Neural cell (in vitro differentiated cells): ENCODE results near the gene MTRF1L. TPM values are rescaled to one million over a fixed set of nuclear protein-coding genes. Genes with fewer than 3 reads are reported as not detected.

Experiments used
- H2AFZ ChIP-seq: fragments of 200-600, 300-800 bp; sonication (generic), shearing (Covaris generic); 2 replicates; pipeline ENCODE4 v1.6.0; 2014; ENCODE audit warnings: low read depth, mild to moderate bottlenecking, antibody characterized with exemption, low read length, moderate library complexity
- H3F3A ChIP-seq: fragments of 200-600 bp; shearing (Covaris generic); 2 replicates; pipeline ENCODE4 v1.6.1; 2016; ENCODE audit warnings: mild to moderate bottlenecking, moderate library complexity, mixed read lengths, antibody characterized with exemption, low read length; ENCODE audit not compliant: insufficient read depth, poor library complexity, severe bottlenecking
- H3K27ac ChIP-seq: fragments of 200-600, 300-800 bp; sonication (generic), shearing (Covaris generic); 2 replicates; pipeline ENCODE4 v1.5.1; 2014; ENCODE audit warnings: mild to moderate bottlenecking, low read length, moderate library complexity
- H3K27me3 ChIP-seq: fragments of 300-800, 200-600 bp; sonication (generic), shearing (Covaris generic); 2 replicates; pipeline ENCODE4 v1.6.0; 2014; ENCODE audit warnings: mild to moderate bottlenecking, low read depth, low read length, moderate library complexity; ENCODE audit not compliant: insufficient read depth
- H3K36me3 ChIP-seq: fragments of 300-800, 200-600 bp; sonication (generic), shearing (Covaris generic); 2 replicates; pipeline ENCODE4 v1.5.1; 2014; ENCODE audit warnings: mild to moderate bottlenecking, antibody characterized with exemption, low read length, moderate library complexity; ENCODE audit not compliant: insufficient read depth
- H3K4me2 ChIP-seq: fragments of 300-800, 200-600 bp; sonication (generic), shearing (Covaris generic); 2 replicates; pipeline ENCODE4 v1.6.0; 2014; ENCODE audit warnings: mild to moderate bottlenecking, low read length
- H3K4me3 ChIP-seq: fragments of 300-800, 200-600 bp; sonication (generic), shearing (Covaris generic); 2 replicates; pipeline ENCODE4 v1.5.1; 2014; ENCODE audit warnings: mild to moderate bottlenecking, low read length, moderate library complexity
- H3K79me2 ChIP-seq: fragments of 200-600 bp; shearing (Covaris generic); replicated peaks from 2 replicates; pipeline ENCODE4 v1.6.0; 2014; ENCODE audit warnings: mild to moderate bottlenecking, low read length, moderate library complexity; ENCODE audit not compliant: insufficient read depth
- H3K9ac ChIP-seq: fragments of 300-800, 200-600 bp; sonication (generic), shearing (Covaris generic); 2 replicates; pipeline ENCODE4 v1.6.1; 2016; ENCODE audit warnings: mild to moderate bottlenecking, low read length, mixed read lengths
- H3K9me2 ChIP-seq: fragments of 200-600 bp; shearing (Covaris generic); 2 replicates; pipeline ENCODE4 v1.6.1; 2016; ENCODE audit warnings: mild to moderate bottlenecking, low read length, mixed read lengths; ENCODE audit not compliant: insufficient read depth
- H3K9me3 ChIP-seq: fragments of 200-600, 300-800 bp; sonication (generic), shearing (Covaris generic); 2 replicates; pipeline ENCODE4 v1.6.1; 2016; ENCODE audit warnings: mild to moderate bottlenecking, mixed run types, low read length, moderate library complexity, mixed read lengths
- H4K20me1 ChIP-seq: fragments of 200-600 bp; shearing (Covaris generic); 2 replicates; pipeline ENCODE4 v1.6.1; 2016; ENCODE audit warnings: mild to moderate bottlenecking, mixed run types; ENCODE audit not compliant: insufficient read depth
- EP300 ChIP-seq: fragments of 450-650 bp; conservative IDR thresholded peaks from 2 replicates; pipeline ENCODE4 v1.6.1; 2014; ENCODE audit warnings: antibody characterized with exemption, mild to moderate bottlenecking, moderate library complexity; ENCODE audit not compliant: poor library complexity, severe bottlenecking
- EZH2 ChIP-seq: fragments of 200-600, 300-800 bp; shearing (Covaris generic), sonication (generic); IDR thresholded peaks from 2 replicates; pipeline ENCODE4 v1.6.1; 2014; ENCODE audit warnings: antibody characterized with exemption, low read length, borderline replicate concordance, mild to moderate bottlenecking; ENCODE audit not compliant: insufficient read depth, poor library complexity, severe bottlenecking
- POLR2AphosphoS5 ChIP-seq: IDR thresholded peaks from 2 replicates; pipeline ENCODE4 v1.6.1; 2012
- RAD21 ChIP-seq: fragments of 450-650 bp; conservative IDR thresholded peaks from 2 replicates; pipeline ENCODE4 v1.6.1; 2014; ENCODE audit warnings: antibody characterized with exemption, mild to moderate bottlenecking, moderate library complexity
- REST ChIP-seq: IDR thresholded peaks from 2 replicates; pipeline ENCODE4 v1.6.1; 2012; ENCODE audit warnings: borderline replicate concordance
- SMC3 ChIP-seq: fragments of 450-650 bp; conservative IDR thresholded peaks from 2 replicates; pipeline ENCODE4 v1.6.1; 2014; ENCODE audit warnings: antibody characterized with exemption, mild to moderate bottlenecking, moderate library complexity; ENCODE audit not compliant: poor library complexity
- polyA plus RNA-seq: library from polyadenylated mRNA; depleted of rRNA; stranded (reverse); fragments of >200 nt; gene quantifications from 2 replicates; pipeline ENCODE4 v1.2.3, GENCODE V29; 2014
- TF ChIP-seq, protein P1 (sequence below): fragments of 450-650 bp; IDR thresholded peaks from 2 replicates; pipeline ENCODE4 v1.5.1; 2014; ENCODE audit warnings: antibody characterized with exemption, mild to moderate bottlenecking, moderate library complexity; ENCODE audit not compliant: poor library complexity, severe bottlenecking

The MTRF1L gene
- polyA plus RNA-seq, 1 donor from 2014 or later, result 14.0 TPM

DNA sequence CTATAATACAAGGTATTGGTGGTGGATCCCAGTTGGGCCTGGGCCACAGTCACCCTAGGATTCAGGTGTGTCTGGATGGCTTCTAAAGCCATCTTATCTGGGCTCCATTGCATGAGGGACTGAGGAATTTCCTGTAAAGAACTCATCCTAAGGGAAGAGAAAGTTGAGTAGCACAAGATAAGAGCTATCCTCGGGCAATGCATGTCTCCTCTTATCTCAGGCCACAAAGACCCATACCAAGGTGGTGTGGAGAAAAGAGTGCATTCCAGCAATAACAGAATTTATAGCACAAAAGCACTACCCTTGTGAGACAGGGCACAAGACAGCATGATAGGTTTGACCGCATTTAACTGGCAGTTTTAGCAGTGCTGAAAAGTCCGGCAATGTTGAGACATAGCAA lies 14.3 kb upstream of the MTRF1L start:
- H3K9me3 ChIP-seq, result no peaks in the 10 kb centered on the region
- no peaks in the 10 kb centered on the region for H3K9me2 ChIP-seq
- no peak overlapping the region for H3K9ac ChIP-seq
- H3K27ac ChIP-seq, result no peak overlapping the region
- H4K20me1 ChIP-seq, result no peaks in the 10 kb centered on the region
- no peak overlapping the region for H3K4me2 ChIP-seq
- H3K36me3 ChIP-seq, result peaks cover 8% of the 10 kb centered on the region
- TF ChIP-seq SMC3, result no peak
- TF ChIP-seq RAD21, result no peak
- TF ChIP-seq EP300, result no peak
- TF ChIP-seq EZH2, result no peak
- TF ChIP-seq, protein P1, sequence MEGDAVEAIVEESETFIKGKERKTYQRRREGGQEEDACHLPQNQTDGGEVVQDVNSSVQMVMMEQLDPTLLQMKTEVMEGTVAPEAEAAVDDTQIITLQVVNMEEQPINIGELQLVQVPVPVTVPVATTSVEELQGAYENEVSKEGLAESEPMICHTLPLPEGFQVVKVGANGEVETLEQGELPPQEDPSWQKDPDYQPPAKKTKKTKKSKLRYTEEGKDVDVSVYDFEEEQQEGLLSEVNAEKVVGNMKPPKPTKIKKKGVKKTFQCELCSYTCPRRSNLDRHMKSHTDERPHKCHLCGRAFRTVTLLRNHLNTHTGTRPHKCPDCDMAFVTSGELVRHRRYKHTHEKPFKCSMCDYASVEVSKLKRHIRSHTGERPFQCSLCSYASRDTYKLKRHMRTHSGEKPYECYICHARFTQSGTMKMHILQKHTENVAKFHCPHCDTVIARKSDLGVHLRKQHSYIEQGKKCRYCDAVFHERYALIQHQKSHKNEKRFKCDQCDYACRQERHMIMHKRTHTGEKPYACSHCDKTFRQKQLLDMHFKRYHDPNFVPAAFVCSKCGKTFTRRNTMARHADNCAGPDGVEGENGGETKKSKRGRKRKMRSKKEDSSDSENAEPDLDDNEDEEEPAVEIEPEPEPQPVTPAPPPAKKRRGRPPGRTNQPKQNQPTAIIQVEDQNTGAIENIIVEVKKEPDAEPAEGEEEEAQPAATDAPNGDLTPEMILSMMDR, result no peak
- TF ChIP-seq REST, result no peak
- TF ChIP-seq POLR2AphosphoS5, result no peak
- no peaks in the 10 kb centered on the region for H3K79me2 ChIP-seq
- H3F3A ChIP-seq, result no peaks in the 10 kb centered on the region
- H3K4me3 ChIP-seq, result no peak overlapping the region
- no peak overlapping the region for H2AFZ ChIP-seq
- H3K27me3 ChIP-seq, result no peaks in the 10 kb centered on the region

- Histone ChIP-seq H3K79me2 (no peaks in the 10 kb centered on the region), H3K36me3 (peaks cover 8% of the 10 kb centered on the region), H3K4me3 (no peak overlapping the region), H3K27ac (no peak overlapping the region), H3K4me2 (no peak overlapping the region), H3F3A (no peaks in the 10 kb centered on the region), H3K9me3 (no peaks in the 10 kb centered on the region), H3K9ac (no peak overlapping the region), H2AFZ (no peak overlapping the region), H3K9me2 (no peaks in the 10 kb centered on the region), H3K27me3 (no peaks in the 10 kb centered on the region), H4K20me1 (no peaks in the 10 kb centered on the region)
- no peak for TF ChIP-seq POLR2AphosphoS5
Measured at GRCh38 chr6:153015094-153015640, 12.7 kb upstream of the MTRF1L start.

- no peaks in the 10 kb centered on the region for H3K36me3 ChIP-seq
- H3K9me2 ChIP-seq, result no peaks in the 10 kb centered on the region
- H3K27ac ChIP-seq, result no peak overlapping the region
- no peaks in the 10 kb centered on the region for H4K20me1 ChIP-seq
- H3F3A ChIP-seq, result no peaks in the 10 kb centered on the region
- TF ChIP-seq EP300, result no peak
- TF ChIP-seq POLR2AphosphoS5, result no peak
- TF ChIP-seq RAD21, result no peak
- no peak for TF ChIP-seq REST
- TF ChIP-seq, protein P1, result no peak
- TF ChIP-seq EZH2, result no peak
- no peak overlapping the region for H3K4me2 ChIP-seq
- H3K4me3 ChIP-seq, result no peak overlapping the region
- H3K27me3 ChIP-seq, result no peaks in the 10 kb centered on the region
- no peak overlapping the region for H2AFZ ChIP-seq
- no peaks in the 10 kb centered on the region for H3K9me3 ChIP-seq
- H3K9ac ChIP-seq, result no peak overlapping the region
- no peaks in the 10 kb centered on the region for H3K79me2 ChIP-seq
Measured at GRCh38 chr6:153013438-153013837, 10.9 kb upstream of the MTRF1L start.
